PC-9 (cell line): ENCODE results near the gene SUSD3. TPM values are rescaled to one million over a fixed set of nuclear protein-coding genes. Genes with fewer than 3 reads are reported as not detected.

Source experiments
- BruUV-seq: library from RNA; stranded (reverse); fragments of 400-500 nt; replicated peaks from 2 replicates; lab custom pipeline; 2021; lab: Mats Ljungman, UMichigan
- CTCF ChIA-PET: fragments of 300-600 bp; sonication (Branson Sonifier 250); formaldehyde crosslinking; loops from one replicate; lab custom pipeline; 2022; ENCODE audit warnings: antibody characterized with exemption; lab: Charles Lee
- POLR2A ChIA-PET: fragments of 300-600 bp; sonication (Branson Sonifier 250); formaldehyde crosslinking; loops from one replicate; lab custom pipeline; 2022; ENCODE audit warnings: antibody characterized with exemption; ENCODE audit not compliant: unreplicated experiment; lab: Charles Lee
- DNase-seq, 2 experiments: peaks; one replicate each; pipeline versions ENCODE4 v3.0.0 to v3.0.0-alpha.2; 2015 to 2022; ENCODE audit warnings: mixed read lengths in 1 of 2
- H2AFZ ChIP-seq: fragments of 200-600 bp; sonication (generic); 2 replicates; pipeline ENCODE4 v1.8.1; 2017; ENCODE audit warnings: antibody characterized with exemption
- H3F3A ChIP-seq: fragments of 200-600 bp; sonication (generic); 2 replicates; pipeline ENCODE4 v1.8.1; 2017; ENCODE audit warnings: antibody characterized with exemption, mild to moderate bottlenecking, low read depth; ENCODE audit not compliant: insufficient read depth
- H3K27ac ChIP-seq: fragments of 200-600 bp; sonication (generic); 2 replicates; pipeline ENCODE4 v1.6.1; 2016; ENCODE audit warnings: mixed run types
- H3K27me3 ChIP-seq: fragments of 200-600 bp; sonication (generic); 2 replicates; pipeline ENCODE4 v1.6.1; 2016; ENCODE audit warnings: low read depth, mixed run types; ENCODE audit not compliant: insufficient read depth
- H3K36me3 ChIP-seq: fragments of 200-600 bp; sonication (generic); 2 replicates; pipeline ENCODE4 v1.6.1; 2016; ENCODE audit warnings: low read depth, mixed run types
- H3K4me1 ChIP-seq: fragments of 200-600 bp; sonication (generic); replicated peaks from 2 replicates; pipeline ENCODE4 v1.6.1; 2016; ENCODE audit warnings: mixed run types; ENCODE audit not compliant: insufficient read depth
- H3K4me2 ChIP-seq: fragments of 200-600 bp; sonication (generic); 2 replicates; pipeline ENCODE4 v1.6.1; 2017; ENCODE audit warnings: mixed run types
- H3K4me3 ChIP-seq: fragments of 200-600 bp; sonication (generic); 2 replicates; pipeline ENCODE4 v1.6.1; 2016; ENCODE audit warnings: mixed run types
- H3K79me2 ChIP-seq: fragments of 200-600 bp; sonication (generic); 2 replicates; pipeline ENCODE4 v1.6.1; 2017; ENCODE audit warnings: low read depth, mixed run types
- H3K9me2 ChIP-seq: fragments of 200-600 bp; sonication (generic); 2 replicates; pipeline ENCODE4 v1.8.1; 2017; ENCODE audit warnings: mild to moderate bottlenecking; ENCODE audit not compliant: insufficient read depth
- H3K9me3 ChIP-seq: fragments of 200-600 bp; sonication (generic); 2 replicates; pipeline ENCODE4 v1.8.1; 2016; ENCODE audit warnings: low read depth; ENCODE audit not compliant: insufficient read depth
- H4K20me1 ChIP-seq: fragments of 200-600 bp; sonication (generic); 2 replicates; pipeline ENCODE4 v1.8.1; 2017; ENCODE audit not compliant: insufficient read depth
- CTCF ChIP-seq: fragments of 200-600 bp; sonication (generic); conservative IDR thresholded peaks from 2 replicates; pipeline ENCODE4 v1.6.1; 2017; ENCODE audit warnings: mixed run types, antibody characterized with exemption, mild to moderate bottlenecking, moderate library complexity
- EZH2 ChIP-seq: fragments of 200-600 bp; sonication (generic); IDR thresholded peaks from 2 replicates; pipeline ENCODE4 v1.8.0; 2017; ENCODE audit warnings: antibody characterized with exemption, low read depth
- intact Hi-C: fragments of 100-400 bp; cut with micrococcal nuclease; formaldehyde crosslinking; loops from one replicate; pipeline ENCODE4 v1.10.0; 2022; ENCODE audit not compliant: unreplicated experiment
- total RNA-seq: library from RNA; stranded (reverse); gene quantifications from 2 replicates; pipeline ENCODE4 v1.2.3, GENCODE V29; 2021

The SUSD3 gene
- total RNA-seq, 1 experiment from 2014 or later: 8.4 TPM

DNA sequence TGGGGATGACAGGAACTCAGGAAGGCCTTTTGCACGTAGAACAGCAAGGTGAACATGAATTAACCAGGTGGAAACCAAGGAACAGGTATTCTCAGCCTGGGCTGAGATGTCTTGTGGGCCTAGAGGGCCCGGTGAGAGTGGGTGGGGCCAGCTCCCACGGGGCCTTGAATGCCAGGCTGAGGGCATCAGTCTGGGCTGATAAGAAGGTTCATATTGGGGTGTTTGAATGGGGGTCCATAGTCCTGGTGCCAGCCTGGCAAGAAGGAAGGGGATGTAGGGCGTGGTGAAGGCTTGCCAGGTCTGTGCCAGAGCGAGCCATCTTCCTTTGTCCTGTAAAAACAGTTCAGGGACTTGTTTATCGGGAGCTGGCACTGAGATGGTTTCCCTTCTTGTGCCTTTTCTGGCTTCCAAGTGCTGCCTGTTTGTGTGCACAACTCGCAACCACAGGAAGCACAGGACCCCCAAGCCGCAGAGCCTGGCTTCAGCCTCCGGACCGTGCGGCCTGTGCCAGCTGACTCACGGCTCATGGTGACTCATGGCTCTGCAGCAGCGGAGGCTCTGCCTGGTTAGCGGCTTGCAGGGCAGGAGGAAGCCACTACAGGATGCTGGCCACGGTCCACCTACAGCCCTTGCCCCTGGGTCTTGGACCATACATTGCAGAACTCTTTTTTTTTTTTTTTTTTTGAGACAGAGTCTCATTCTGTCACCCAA lies 39.9 kb downstream of the SUSD3 start:
- H2AFZ ChIP-seq: no peak overlapping the region
- peak; percentile 89 to 92 for DNase-seq
- peak overlapping the region; percentile 90 for H3K4me3 ChIP-seq
- POLR2A ChIA-PET: interaction anchor here (0.6 to 0.7 kb wide), 3 partner anchors 14 to 126 kb away, joined by 4 to 30 read pairs (median 7); partner anchors contain the start of gene NINJ1
- peaks cover 70% of the 10 kb centered on the region for H3K79me2 ChIP-seq
- H3K27me3 ChIP-seq: no peaks in the 10 kb centered on the region
- peak overlapping the region; percentile 99 for H3K4me2 ChIP-seq
- H3K4me1 ChIP-seq: peaks cover 38% of the 10 kb centered on the region
- TF ChIP-seq CTCF (no peak), EZH2 (no peak)
- no TSS peak for BruUV-seq
- H4K20me1 ChIP-seq: peaks cover 18% of the 10 kb centered on the region; the same call in 1 of the 2 replicates
- intact Hi-C loops: loop anchor here (1.0 to 10.0 kb wide), 7 partner anchors 36 to 1069 kb away; partner anchors contain the start of gene BICD2
- no peaks in the 10 kb centered on the region for H3K9me2 ChIP-seq
- H3K36me3 ChIP-seq: peaks cover 18% of the 10 kb centered on the region
- peak overlapping the region; percentile 67 for H3K27ac ChIP-seq
- H3K9me3 ChIP-seq: no peaks in the 10 kb centered on the region
- H3F3A ChIP-seq: peaks cover 20% of the 10 kb centered on the region
- CTCF ChIA-PET: interaction anchor here (0.8 to 1.2 kb wide), 2 partner anchors 10 to 56 kb away, joined by 3 to 4 read pairs; no protein-coding TSS in a partner anchor

- H3K4me2 ChIP-seq: peak overlapping the region; percentile 99
- no peak overlapping the region for H3K27ac ChIP-seq
- CTCF ChIA-PET: interaction anchor here (1.2 kb wide), 1 partner anchor 9 kb away, joined by 4 read pairs; no protein-coding TSS in a partner anchor
These were observed 41.2 kb downstream of the SUSD3 start for GRCh38 chr9:93099551-93100275.

More at GRCh38 chr9:93099551-93100275, 41.2 kb downstream of the SUSD3 start:
- Histone ChIP-seq H3K79me2 (peaks cover 84% of the 10 kb centered on the region), H3K4me1 (peaks cover 38% of the 10 kb centered on the region), H4K20me1 (peaks cover 23% of the 10 kb centered on the region), H3K9me2 (no peaks in the 10 kb centered on the region), H3F3A (peaks cover 20% of the 10 kb centered on the region), H3K4me3 (no peak overlapping the region), H3K27me3 (no peaks in the 10 kb centered on the region), H2AFZ (no peak overlapping the region), H3K36me3 (peaks cover 29% of the 10 kb centered on the region), H3K9me3 (peaks cover 6% of the 10 kb centered on the region)
- TF ChIP-seq CTCF: no peak
- no peak for TF ChIP-seq EZH2
- no peak for DNase-seq
- POLR2A ChIA-PET: interaction anchor here (0.5 kb wide), 1 partner anchor 223 kb away, joined by 8 read pairs; no protein-coding TSS in a partner anchor
- intact Hi-C loops: loop anchor here (2.0 to 10.0 kb wide), 6 partner anchors 37 to 1068 kb away; partner anchors contain the start of gene BICD2
- no TSS peak for BruUV-seq
